Natural killer cell (primary cell): ENCODE measurements around the gene TTC36. TPM values are rescaled to one million over a fixed set of nuclear protein-coding genes. Genes with fewer than 3 reads are reported as not detected.

Experiments used
- total RNA-seq, 4 donors: library from RNA; stranded (reverse); fragments of 120-200 nt in 1 of 4; gene quantifications; one replicate each; pipeline versions ENCODE4 v1.2.3 to v1.2.4, GENCODE V29; 2013 to 2022

TTC36 gene
- total RNA-seq, 3 donors from 2014 or later (not counting 1 experiment from before 2014, with no cell fraction given) = 0.43 TPM; not detected in 2

Other genes with a start within 250 kb of the TTC36 start
- gene CD3E, start 222.7 kb upstream of the TTC36 start, total RNA-seq = 100 to 1,000 TPM in 2 of 3 donors, 10 to 100 TPM in 1; 31.6 to 322 (median 155) TPM
- gene CD3D, start 184.8 kb upstream of the TTC36 start, total RNA-seq = 10 to 100 TPM; 11.6 to 84.1 (median 12.0) TPM
- 10 to 100 TPM in 1 of 3 donors, 1 to 10 TPM in 2; 7.6 to 52.1 (median 8.2) TPM for gene CD3G, start 183.1 kb upstream of the TTC36 start, total RNA-seq
- 10 to 100 TPM; 35.1 to 43.9 (median 37.0) TPM for gene UBE4A, start 167.9 kb upstream of the TTC36 start, total RNA-seq
- gene ATP5MG, start 125.9 kb upstream of the TTC36 start, total RNA-seq = 100 to 1,000 TPM in 2 of 3 donors, 10 to 100 TPM in 1; 90.3 to 135 (median 107) TPM
- 100 to 1,000 TPM; 146 to 176 (median 157) TPM for gene KMT2A, start 91.0 kb upstream of the TTC36 start, total RNA-seq
- gene TMEM25, start 3.7 kb downstream of the TTC36 start, total RNA-seq = 10 to 100 TPM in 1 of 3 donors, 1 to 10 TPM in 2; 4.1 to 11.0 (median 9.3) TPM
- gene IFT46, start 38.5 kb downstream of the TTC36 start, total RNA-seq = 1 to 10 TPM; 7.2 to 9.8 (median 8.1) TPM
- gene ARCN1, start 44.9 kb downstream of the TTC36 start, total RNA-seq = 10 to 100 TPM; 72.9 to 88.6 (median 88.4) TPM
- 1 to 10 TPM in 1 of 3 donors, under 1 TPM in 2; 0.75 to 1.1 (median 0.95) TPM for gene PHLDB1, start 80.1 kb downstream of the TTC36 start, total RNA-seq
- gene TREH, start 152.2 kb downstream of the TTC36 start, total RNA-seq = not detected